ENCODE data around the gene TMEM163.

Gene TMEM163

DNA sequence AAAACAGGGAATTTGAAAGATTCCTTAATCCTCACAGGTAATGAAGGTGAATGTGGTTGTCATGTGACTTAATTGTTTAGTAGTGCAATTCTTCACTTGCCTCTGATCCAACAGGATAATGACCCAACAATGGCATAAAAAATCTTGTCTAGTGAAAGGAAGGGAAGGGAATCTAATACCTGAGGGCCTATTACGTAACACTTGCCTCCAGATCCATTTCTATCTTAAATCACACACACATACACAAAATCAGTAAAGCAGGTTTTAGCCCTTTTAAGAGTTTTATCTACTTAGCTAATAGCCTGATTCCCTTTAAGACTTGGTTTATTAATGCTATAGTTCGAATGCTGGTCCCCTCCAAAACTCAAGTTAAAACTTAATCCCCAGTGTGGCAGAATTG, 118.6 kb downstream of the TMEM163 start:
- Histone ChIP-seq H3K4me3 (ENCODE audit: low read length) (no peak overlapping the region), H3K9me3 (ENCODE audit: control insufficient read depth, insufficient read depth, low read length) (no peaks in the 10 kb centered on the region), H3K4me1 (ENCODE audit: control insufficient read depth, low read length) (no peaks in the 10 kb centered on the region), H3K4me2 (ENCODE audit: low read length) (no peak overlapping the region), H3K27ac (ENCODE audit: low read depth, low read length) (no peak overlapping the region), H3K36me3 (ENCODE audit: control insufficient read depth, low read length) (no peaks in the 10 kb centered on the region), H3K9me2 (replicated peaks; ENCODE audit: control insufficient read depth, low read length) (no peaks in the 10 kb centered on the region), H3F3A (ENCODE audit: control insufficient read depth, insufficient read depth) (no peaks in the 10 kb centered on the region), H3K79me2 (ENCODE audit: control insufficient read depth, low read length) (no peaks in the 10 kb centered on the region), H4K20me1 (ENCODE audit: control insufficient read depth, insufficient read depth, low read depth, low read length) (no peaks in the 10 kb centered on the region), H3K27me3 (ENCODE audit: control insufficient read depth, low read length) (no peaks in the 10 kb centered on the region)
- TF ChIP-seq, protein P1, sequence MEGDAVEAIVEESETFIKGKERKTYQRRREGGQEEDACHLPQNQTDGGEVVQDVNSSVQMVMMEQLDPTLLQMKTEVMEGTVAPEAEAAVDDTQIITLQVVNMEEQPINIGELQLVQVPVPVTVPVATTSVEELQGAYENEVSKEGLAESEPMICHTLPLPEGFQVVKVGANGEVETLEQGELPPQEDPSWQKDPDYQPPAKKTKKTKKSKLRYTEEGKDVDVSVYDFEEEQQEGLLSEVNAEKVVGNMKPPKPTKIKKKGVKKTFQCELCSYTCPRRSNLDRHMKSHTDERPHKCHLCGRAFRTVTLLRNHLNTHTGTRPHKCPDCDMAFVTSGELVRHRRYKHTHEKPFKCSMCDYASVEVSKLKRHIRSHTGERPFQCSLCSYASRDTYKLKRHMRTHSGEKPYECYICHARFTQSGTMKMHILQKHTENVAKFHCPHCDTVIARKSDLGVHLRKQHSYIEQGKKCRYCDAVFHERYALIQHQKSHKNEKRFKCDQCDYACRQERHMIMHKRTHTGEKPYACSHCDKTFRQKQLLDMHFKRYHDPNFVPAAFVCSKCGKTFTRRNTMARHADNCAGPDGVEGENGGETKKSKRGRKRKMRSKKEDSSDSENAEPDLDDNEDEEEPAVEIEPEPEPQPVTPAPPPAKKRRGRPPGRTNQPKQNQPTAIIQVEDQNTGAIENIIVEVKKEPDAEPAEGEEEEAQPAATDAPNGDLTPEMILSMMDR (IDR thresholded peaks at IDR 0.05; ENCODE audit: low read depth, low read length, poor library complexity, severe bottlenecking): no peak
- TF ChIP-seq EZH2phosphoT487 (IDR thresholded peaks at IDR 0.05; ENCODE audit: borderline replicate concordance, low read length): no peak

DNA sequence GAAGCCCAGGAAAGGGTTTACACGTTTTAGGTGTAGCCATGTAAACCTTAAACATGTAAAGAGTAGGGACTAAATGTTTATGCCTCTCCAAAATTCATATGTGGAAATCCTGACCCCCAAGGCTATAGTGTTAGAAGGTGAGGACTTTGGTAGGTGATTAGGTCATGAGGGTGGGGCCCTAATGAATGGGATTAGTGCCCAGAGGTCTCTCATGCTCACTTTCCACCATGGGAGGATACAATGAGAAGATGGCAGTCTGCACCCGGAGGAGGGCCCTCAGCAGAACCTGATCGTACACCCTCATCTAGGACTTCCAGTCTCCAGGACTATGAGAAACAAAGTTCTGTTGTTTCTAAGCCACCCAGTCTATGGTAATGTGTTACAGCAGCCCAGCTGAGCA, 119.6 kb downstream of the TMEM163 start:
- Histone ChIP-seq H3K4me1 (ENCODE audit: control insufficient read depth, low read length) (no peaks in the 10 kb centered on the region), H3K4me2 (ENCODE audit: low read length) (no peak overlapping the region), H3K4me3 (ENCODE audit: low read length) (no peak overlapping the region), H4K20me1 (ENCODE audit: control insufficient read depth, insufficient read depth, low read depth, low read length) (no peaks in the 10 kb centered on the region), H3K36me3 (ENCODE audit: control insufficient read depth, low read length) (no peaks in the 10 kb centered on the region), H3K9me3 (ENCODE audit: control insufficient read depth, insufficient read depth, low read length) (no peaks in the 10 kb centered on the region), H3K27ac (ENCODE audit: low read depth, low read length) (no peak overlapping the region), H3K9me2 (replicated peaks; ENCODE audit: control insufficient read depth, low read length) (no peaks in the 10 kb centered on the region), H3K79me2 (ENCODE audit: control insufficient read depth, low read length) (no peaks in the 10 kb centered on the region), H3F3A (ENCODE audit: control insufficient read depth, insufficient read depth) (no peaks in the 10 kb centered on the region), H3K27me3 (ENCODE audit: control insufficient read depth, low read length) (no peaks in the 10 kb centered on the region)
- TF ChIP-seq EZH2phosphoT487 (IDR thresholded peaks at IDR 0.05; ENCODE audit: borderline replicate concordance, low read length): no peak
- TF ChIP-seq, protein P1 (IDR thresholded peaks at IDR 0.05; ENCODE audit: low read depth, low read length, poor library complexity, severe bottlenecking): no peak

DNA sequence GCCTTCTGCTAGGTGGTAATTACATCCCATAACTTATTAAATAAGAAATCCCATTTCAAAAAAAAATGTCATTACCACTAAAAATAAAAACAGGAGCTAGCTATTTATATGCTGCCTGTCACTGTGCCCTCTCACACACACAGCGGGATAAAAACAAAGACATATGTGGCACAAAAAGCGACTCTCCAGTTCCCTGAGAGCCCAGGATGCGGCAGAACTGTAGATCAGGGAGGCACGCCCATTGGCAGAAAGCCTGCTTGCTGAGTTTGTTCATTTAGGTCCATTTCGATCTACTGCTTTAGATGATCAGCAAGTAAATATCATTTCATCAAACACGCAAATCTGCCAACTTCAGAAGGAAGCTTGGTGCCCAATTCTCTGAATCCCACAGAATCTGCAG, 124.4 kb downstream of the TMEM163 start:
- Histone ChIP-seq H3K9me3 (ENCODE audit: control insufficient read depth, insufficient read depth, low read length) (peaks cover 19% of the 10 kb centered on the region), H3K4me3 (ENCODE audit: low read length) (no peak overlapping the region), H3K4me2 (ENCODE audit: low read length) (no peak overlapping the region), H3K4me1 (ENCODE audit: control insufficient read depth, low read length) (no peaks in the 10 kb centered on the region), H4K20me1 (ENCODE audit: control insufficient read depth, insufficient read depth, low read depth, low read length) (no peaks in the 10 kb centered on the region), H3K79me2 (ENCODE audit: control insufficient read depth, low read length) (no peaks in the 10 kb centered on the region), H3K27ac (ENCODE audit: low read depth, low read length) (no peak overlapping the region), H3K27me3 (ENCODE audit: control insufficient read depth, low read length) (no peaks in the 10 kb centered on the region), H3K9me2 (replicated peaks; ENCODE audit: control insufficient read depth, low read length) (no peaks in the 10 kb centered on the region), H3F3A (ENCODE audit: control insufficient read depth, insufficient read depth) (no peaks in the 10 kb centered on the region), H3K36me3 (ENCODE audit: control insufficient read depth, low read length) (no peaks in the 10 kb centered on the region)
- TF ChIP-seq, protein P1 (IDR thresholded peaks at IDR 0.05; ENCODE audit: low read depth, low read length, poor library complexity, severe bottlenecking): no peak
- TF ChIP-seq EZH2phosphoT487 (IDR thresholded peaks at IDR 0.05; ENCODE audit: borderline replicate concordance, low read length): no peak

DNA sequence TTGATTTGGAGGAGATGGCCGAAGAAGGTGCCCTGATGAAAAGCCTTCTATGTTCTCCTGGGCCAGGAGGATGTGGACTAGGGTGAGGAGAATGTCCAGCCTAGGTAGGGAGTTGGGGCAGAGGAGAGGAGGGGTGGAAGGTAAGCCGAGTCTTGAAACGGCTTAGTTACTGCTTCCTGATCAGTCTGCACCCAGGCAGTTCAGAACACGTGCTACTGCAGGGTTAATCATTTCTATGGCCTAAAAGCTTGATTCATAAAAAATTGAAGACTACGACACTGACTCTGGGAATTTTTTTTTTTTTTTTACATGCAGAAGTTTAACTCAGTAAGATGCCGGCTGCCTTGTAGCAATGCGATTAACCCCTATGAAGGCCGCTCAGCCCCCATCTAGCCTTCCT, 125.3 kb downstream of the TMEM163 start:
- Histone ChIP-seq H4K20me1 (ENCODE audit: control insufficient read depth, insufficient read depth, low read depth, low read length) (no peaks in the 10 kb centered on the region), H3K4me3 (ENCODE audit: low read length) (no peak overlapping the region)

More for the DNA sequence above, 125.3 kb downstream of the TMEM163 start:
- no peaks in the 10 kb centered on the region for H3K79me2 ChIP-seq (ENCODE audit: control insufficient read depth, low read length)
- no peaks in the 10 kb centered on the region for H3K36me3 ChIP-seq (ENCODE audit: control insufficient read depth, low read length)
- H3K9me2 ChIP-seq (replicated peaks; ENCODE audit: control insufficient read depth, low read length): no peaks in the 10 kb centered on the region
- no peak overlapping the region for H3K27ac ChIP-seq (ENCODE audit: low read depth, low read length)
- H3K9me3 ChIP-seq (ENCODE audit: control insufficient read depth, insufficient read depth, low read length): peaks cover 19% of the 10 kb centered on the region
- no peaks in the 10 kb centered on the region for H3K27me3 ChIP-seq (ENCODE audit: control insufficient read depth, low read length)
- no peak for TF ChIP-seq EZH2phosphoT487 (IDR thresholded peaks at IDR 0.05; ENCODE audit: borderline replicate concordance, low read length)
- TF ChIP-seq, protein P1 (IDR thresholded peaks at IDR 0.05; ENCODE audit: low read depth, low read length, poor library complexity, severe bottlenecking): no peak
- no peaks in the 10 kb centered on the region for H3K4me1 ChIP-seq (ENCODE audit: control insufficient read depth, low read length)
- H3K4me2 ChIP-seq (ENCODE audit: low read length): no peak overlapping the region
- H3F3A ChIP-seq (ENCODE audit: control insufficient read depth, insufficient read depth): no peaks in the 10 kb centered on the region

Measured in DOHH2 (cell line).